CD14-positive monocyte (primary cell): ENCODE results near the gene CAMK2A. TPM values are rescaled to one million over a fixed set of nuclear protein-coding genes. Genes with fewer than 3 reads are reported as not detected.

ENCODE experiments used
- DNase-seq, 3 donors: peaks; one replicate each; pipeline ENCODE4 v3.0.0-alpha.2; 2011 to 2022
- H2AFZ ChIP-seq: 2 replicates; pipeline ENCODE4 v1.6.0; 2012; ENCODE audit warnings: mild to moderate bottlenecking, low read depth, low read length, inconsistent platforms; ENCODE audit not compliant: insufficient read depth, poor library complexity, severe bottlenecking
- H3K27ac ChIP-seq, 2 donors: 1 replicate in 1 of 2; 2 replicates in 1 of 2; pipeline ENCODE4 v1.5.1; 2012 to 2013; ENCODE audit warnings: low read length in 2 of 2, control low read depth in 1 of 2, inconsistent platforms in 1 of 2, low read depth in 1 of 2, mild to moderate bottlenecking in 1 of 2
- H3K27me3 ChIP-seq, 2 donors: one replicate each; pipeline versions ENCODE4 v1.6.0 to v1.6.1; 2011 to 2013; ENCODE audit warnings: low read length in 2 of 2; ENCODE audit not compliant: control insufficient read depth in 2 of 2, insufficient read depth in 2 of 2
- H3K36me3 ChIP-seq, 2 donors: replicated peaks in 1 of 2; 1 replicate in 1 of 2; 2 replicates in 1 of 2; pipeline versions ENCODE4 v1.5.1 to v1.6.1; 2012 to 2013; ENCODE audit warnings: low read length in 2 of 2, control low read depth in 1 of 2, inconsistent platforms in 1 of 2, mild to moderate bottlenecking in 1 of 2; ENCODE audit not compliant: insufficient read depth in 2 of 2, control insufficient read depth in 1 of 2
- H3K4me1 ChIP-seq, 2 donors: 1 replicate in 1 of 2; 2 replicates in 1 of 2; pipeline versions ENCODE4 v1.5.1 to v1.6.1; 2012 to 2013; ENCODE audit warnings: low read length in 2 of 2, control low read depth in 1 of 2, inconsistent platforms in 1 of 2, mild to moderate bottlenecking in 1 of 2, moderate library complexity in 1 of 2; ENCODE audit not compliant: insufficient read depth in 2 of 2, control insufficient read depth in 1 of 2
- H3K4me2 ChIP-seq: replicated peaks from 2 replicates; pipeline ENCODE3; 2012; ENCODE audit warnings: low read length, moderate library complexity, mild to moderate bottlenecking; ENCODE audit not compliant: poor library complexity, severe bottlenecking; ENCODE audit errors: extremely low read depth
- H3K4me3 ChIP-seq, 3 experiments: fragments of 200-600 bp in 1 of 3; sonication (generic) in 1 of 3; replicated peaks in 1 of 3; 1 replicate in 2 of 3; 2 replicates in 1 of 3; pipeline ENCODE4 v1.5.1; 2011 to 2013; ENCODE audit warnings: low read length in 3 of 3, mild to moderate bottlenecking in 3 of 3, control low read depth in 2 of 3, low read depth in 2 of 3, inconsistent platforms in 1 of 3, moderate library complexity in 1 of 3
- H3K79me2 ChIP-seq: 2 replicates; pipeline ENCODE4 v1.6.0; 2012; ENCODE audit warnings: mild to moderate bottlenecking, control low read depth, inconsistent platforms, low read length, moderate library complexity; ENCODE audit not compliant: insufficient read depth
- H3K9ac ChIP-seq: 2 replicates; pipeline ENCODE4 v1.6.0; 2017; ENCODE audit warnings: low read length, mild to moderate bottlenecking; ENCODE audit not compliant: insufficient read depth, poor library complexity, severe bottlenecking
- H3K9me3 ChIP-seq, 2 donors: replicated peaks in 1 of 2; 1 replicate in 1 of 2; 2 replicates in 1 of 2; pipeline versions ENCODE4 v1.5.1 to v1.6.1; 2012 to 2013; ENCODE audit warnings: low read length in 2 of 2, control low read depth in 1 of 2; ENCODE audit not compliant: control insufficient read depth in 1 of 2, insufficient read depth in 1 of 2
- H4K20me1 ChIP-seq: 2 replicates; pipeline ENCODE4 v1.6.0; 2012; ENCODE audit warnings: mild to moderate bottlenecking, low read length, control low read depth, moderate library complexity; ENCODE audit not compliant: insufficient read depth
- H3K27ac Mint-ChIP-seq, 7 donors: one replicate each; pipeline ENCODE4 v1.8.0; 2020; ENCODE audit warnings: mild to moderate bottlenecking in 7 of 7, mixed read lengths in 7 of 7, moderate library complexity in 6 of 7, inconsistent platforms in 2 of 7
- H3K27me3 Mint-ChIP-seq, 3 donors: one replicate each; pipeline ENCODE4 v1.8.0; 2021 to 2022; ENCODE audit warnings: low read depth in 3 of 3, mild to moderate bottlenecking in 3 of 3, mixed read lengths in 3 of 3, moderate library complexity in 3 of 3, inconsistent platforms in 1 of 3
- H3K36me3 Mint-ChIP-seq, 2 donors: one replicate each; pipeline ENCODE4 v1.8.0; 2020; ENCODE audit warnings: mixed read lengths in 2 of 2, inconsistent platforms in 1 of 2, mild to moderate bottlenecking in 1 of 2
- H3K4me1 Mint-ChIP-seq: one replicate; pipeline ENCODE4 v1.8.0; 2020; ENCODE audit warnings: mild to moderate bottlenecking, mixed read lengths
- H3K4me3 Mint-ChIP-seq, 2 donors: one replicate each; pipeline ENCODE4 v1.8.0; 2020; ENCODE audit warnings: mild to moderate bottlenecking in 2 of 2, mixed read lengths in 2 of 2, moderate library complexity in 1 of 2
- H3K9me3 Mint-ChIP-seq, 7 donors: one replicate each; pipeline ENCODE4 v1.8.0; 2020 to 2022; ENCODE audit warnings: mixed read lengths in 7 of 7, mild to moderate bottlenecking in 6 of 7, moderate library complexity in 6 of 7, inconsistent platforms in 2 of 7
- WGBS: methylation state at CpG from one replicate; pipeline ENCODE4 v1.1.5; 2013; ENCODE audit warnings: missing lambda C conversion rate; ENCODE audit not compliant: insufficient coverage; 5-methylcytosine and 5-hydroxymethylcytosine counted together
- intact Hi-C, 2 donors: fragments of 100-400 bp; cut with micrococcal nuclease; formaldehyde crosslinking; loops; one replicate each; pipeline versions ENCODE4 v1.15.0 to v1.15.1; 2023
- polyA plus RNA-seq, 3 donors: library from polyadenylated mRNA; depleted of rRNA in 1 of 3; unstranded in 2 of 3; stranded (reverse) in 1 of 3; fragments of 300-500 nt in 2 of 3; fragments of >200 nt in 1 of 3; fragmentation: Illumina TruSeq in 2 of 3; gene quantifications; 1 replicate in 2 of 3; 2 replicates in 1 of 3; pipeline ENCODE4 v1.2.3, GENCODE V29; 2012 to 2021
- TF ChIP-seq, protein P1 (sequence below): fragments of 200-600 bp; IDR thresholded peaks from one replicate; pipeline ENCODE4 v1.8.0; 2022; ENCODE audit warnings: antibody characterized with exemption, mild to moderate bottlenecking

CAMK2A gene
- polyA plus RNA-seq, 3 donors, result not detected

DNA sequence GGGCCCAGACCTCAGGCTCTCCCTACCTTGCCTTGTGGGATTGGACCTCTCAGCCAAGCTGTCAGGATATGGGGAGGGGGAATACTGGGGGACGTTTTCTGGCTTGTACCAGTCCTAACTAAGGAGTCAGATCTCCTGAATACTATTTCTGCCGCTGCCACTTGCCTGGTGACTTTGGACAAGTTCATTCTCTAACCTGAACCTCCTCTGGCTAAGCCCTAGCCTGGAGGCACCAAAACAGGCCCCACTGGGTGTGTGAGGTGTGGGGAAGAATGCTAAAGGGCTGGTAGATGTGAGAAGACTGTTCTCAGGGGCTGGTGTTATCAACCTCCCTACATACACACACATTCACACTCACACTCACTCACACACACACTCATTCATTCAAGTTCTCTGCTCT is 98.6 kb downstream of the CAMK2A start:
- Histone ChIP-seq H3K4me3 (no peak overlapping the region), H3K4me1 (peaks cover 9 to 10% of the 10 kb centered on the region in 2 donors), H3K9me3 (no peaks in the 10 kb centered on the region), H3K79me2 (no peaks in the 10 kb centered on the region), H3K27ac (no peak overlapping the region), H4K20me1 (no peaks in the 10 kb centered on the region), H3K36me3 (no peaks in the 10 kb centered on the region), H2AFZ (no peak overlapping the region), H3K9ac (no peak overlapping the region), H3K27me3 (peaks cover 24 to 46% of the 10 kb centered on the region in 2 donors), H3K4me2 (no peak overlapping the region)
- no peaks in the 10 kb centered on the region for H3K36me3 Mint-ChIP-seq
- peaks cover 0 to 3% (median 0%) of the 10 kb centered on the region in 7 donors for H3K9me3 Mint-ChIP-seq
- no peak overlapping the region for H3K27ac Mint-ChIP-seq
- WGBS, result 100% methylated on average over 1 of the region's 2 CpGs
- TF ChIP-seq, protein P1, sequence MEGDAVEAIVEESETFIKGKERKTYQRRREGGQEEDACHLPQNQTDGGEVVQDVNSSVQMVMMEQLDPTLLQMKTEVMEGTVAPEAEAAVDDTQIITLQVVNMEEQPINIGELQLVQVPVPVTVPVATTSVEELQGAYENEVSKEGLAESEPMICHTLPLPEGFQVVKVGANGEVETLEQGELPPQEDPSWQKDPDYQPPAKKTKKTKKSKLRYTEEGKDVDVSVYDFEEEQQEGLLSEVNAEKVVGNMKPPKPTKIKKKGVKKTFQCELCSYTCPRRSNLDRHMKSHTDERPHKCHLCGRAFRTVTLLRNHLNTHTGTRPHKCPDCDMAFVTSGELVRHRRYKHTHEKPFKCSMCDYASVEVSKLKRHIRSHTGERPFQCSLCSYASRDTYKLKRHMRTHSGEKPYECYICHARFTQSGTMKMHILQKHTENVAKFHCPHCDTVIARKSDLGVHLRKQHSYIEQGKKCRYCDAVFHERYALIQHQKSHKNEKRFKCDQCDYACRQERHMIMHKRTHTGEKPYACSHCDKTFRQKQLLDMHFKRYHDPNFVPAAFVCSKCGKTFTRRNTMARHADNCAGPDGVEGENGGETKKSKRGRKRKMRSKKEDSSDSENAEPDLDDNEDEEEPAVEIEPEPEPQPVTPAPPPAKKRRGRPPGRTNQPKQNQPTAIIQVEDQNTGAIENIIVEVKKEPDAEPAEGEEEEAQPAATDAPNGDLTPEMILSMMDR, result no peak
- intact Hi-C loops, result no loop called here
- no peak for DNase-seq
- H3K4me3 Mint-ChIP-seq, result peak overlapping the region in 1 of 2 donors; percentile 67
- H3K4me1 Mint-ChIP-seq, result peaks cover 18% of the 10 kb centered on the region
- H3K27me3 Mint-ChIP-seq, result peaks cover 40 to 59% (median 58%) of the 10 kb centered on the region in 3 donors

DNA sequence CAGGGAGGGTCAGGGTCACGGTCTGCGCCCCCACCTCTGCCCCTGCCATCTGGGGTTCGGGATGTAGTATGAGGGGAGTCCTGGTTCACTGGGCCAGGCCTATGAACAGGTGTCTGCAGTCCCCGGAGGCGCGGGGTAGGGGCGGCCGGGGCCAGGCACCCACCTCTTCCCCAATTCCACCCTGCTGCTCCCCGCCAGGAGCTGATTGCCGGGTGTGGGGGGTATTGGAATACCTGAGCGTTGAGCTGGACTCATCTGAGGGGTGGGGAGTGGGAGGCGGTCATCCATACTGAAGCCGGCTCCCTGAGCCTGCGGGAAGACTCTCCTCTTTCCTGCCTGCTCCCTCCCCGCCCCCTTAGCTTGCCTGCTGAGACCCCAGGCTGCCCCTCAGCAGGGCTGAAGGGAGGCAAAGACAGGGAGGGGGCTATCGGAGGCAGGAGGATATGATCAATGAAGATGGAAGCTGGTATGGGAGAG is 99.0 kb downstream of the CAMK2A start:
- no peaks in the 10 kb centered on the region for H3K36me3 Mint-ChIP-seq
- Histone ChIP-seq H4K20me1 (no peaks in the 10 kb centered on the region), H3K27ac (no peak overlapping the region), H2AFZ (no peak overlapping the region), H3K4me3 (no peak overlapping the region), H3K4me2 (no peak overlapping the region), H3K9ac (no peak overlapping the region), H3K4me1 (peaks cover 14% of the 10 kb centered on the region in 2 donors), H3K9me3 (no peaks in the 10 kb centered on the region), H3K79me2 (no peaks in the 10 kb centered on the region), H3K27me3 (peaks cover 24 to 46% of the 10 kb centered on the region in 2 donors), H3K36me3 (no peaks in the 10 kb centered on the region)
- WGBS, result 70% methylated on average over 2 of the region's 16 CpGs
- intact Hi-C loops, result no loop called here
- DNase-seq, result no peak
- peaks cover 39 to 57% (median 56%) of the 10 kb centered on the region in 3 donors for H3K27me3 Mint-ChIP-seq
- H3K9me3 Mint-ChIP-seq, result peaks cover 0 to 3% (median 0%) of the 10 kb centered on the region in 7 donors
- TF ChIP-seq, protein P1, result no peak
- no peak overlapping the region for H3K27ac Mint-ChIP-seq
- H3K4me3 Mint-ChIP-seq, result peak overlapping the region in 1 of 2 donors; percentile 67
- H3K4me1 Mint-ChIP-seq, result peaks cover 22% of the 10 kb centered on the region
